HAP-1 (cell line): ENCODE measurements around the gene SLC25A26.

Source experiments
- DNase-seq, 2 experiments: peaks; one replicate each; pipeline ENCODE4 v3.0.0-alpha.2; 2016 to 2020; ENCODE audit warnings: low spot score in 2 of 2
- H3K27me3 ChIP-seq: fragments of 250-450 bp; sonication (Bioruptor Pico); 2 replicates; pipeline ENCODE4 v1.5.1; 2020; ENCODE audit warnings: low read depth, mild to moderate bottlenecking, moderate library complexity
- H3K36me3 ChIP-seq: fragments of 250-450 bp; sonication (Bioruptor Pico); replicated peaks from 2 replicates; pipeline ENCODE4 v1.5.1; 2020; ENCODE audit warnings: mild to moderate bottlenecking
- H3K4me1 ChIP-seq: fragments of 250-450 bp; sonication (Bioruptor Pico); 2 replicates; pipeline ENCODE4 v1.5.1; 2020; ENCODE audit warnings: mild to moderate bottlenecking
- H3K4me3 ChIP-seq: fragments of 250-450 bp; sonication (Bioruptor Pico); 2 replicates; pipeline ENCODE4 v1.5.1; 2020; ENCODE audit warnings: mild to moderate bottlenecking, moderate library complexity
- H3K9me3 ChIP-seq: fragments of 250-450 bp; sonication (Bioruptor Pico); 2 replicates; pipeline ENCODE4 v1.5.1; 2020; ENCODE audit warnings: mild to moderate bottlenecking, moderate library complexity
- in situ Hi-C: fragments of 300-500 bp; cut with MboI; formaldehyde crosslinking; loops from 3 replicates; pipeline ENCODE4 v1.14.3; 2020; ENCODE audit warnings: low sequenced_read_pairs, inconsistent platforms, mixed read lengths

Gene SLC25A26

GRCh38 chr3:66335671-66336070 lies 114.9 kb downstream of the SLC25A26 start:
- in situ Hi-C loops = no loop called here
- H3K4me1 ChIP-seq = peaks cover 8% of the 10 kb centered on the region
- H3K4me3 ChIP-seq = no peak overlapping the region
- H3K27me3 ChIP-seq = no peaks in the 10 kb centered on the region
- H3K36me3 ChIP-seq = no peaks in the 10 kb centered on the region
- no peaks in the 10 kb centered on the region for H3K9me3 ChIP-seq
- peak in 1 of 2 experiments; percentile 5 for DNase-seq

DNA sequence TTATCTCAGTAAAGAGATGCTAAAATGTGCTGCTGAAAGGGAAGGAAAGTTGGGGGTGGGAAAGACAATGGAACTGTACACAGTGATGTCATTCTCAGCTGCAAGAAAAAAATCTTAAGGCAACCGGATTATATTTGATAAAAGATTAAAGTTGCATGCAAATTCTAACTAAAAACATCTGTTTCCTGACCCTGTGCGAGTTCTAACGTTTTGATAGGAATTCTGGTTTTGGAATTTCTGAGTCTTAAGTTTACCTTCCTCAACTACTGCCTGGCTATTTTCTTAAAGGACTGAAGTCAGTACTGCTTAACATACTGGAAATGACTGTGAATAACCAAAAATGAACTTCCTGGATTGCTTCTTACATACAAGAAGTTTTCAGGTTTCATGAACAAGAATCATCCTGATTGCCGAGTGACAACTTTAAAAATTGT lies 115.5 kb downstream of the SLC25A26 start:
- DNase-seq = peak in 1 of 2 experiments; percentile 49
- in situ Hi-C loops = no loop called here
- H3K4me3 ChIP-seq = no peak overlapping the region
- H3K36me3 ChIP-seq = no peaks in the 10 kb centered on the region
- H3K9me3 ChIP-seq = no peaks in the 10 kb centered on the region
- peaks cover 8% of the 10 kb centered on the region for H3K4me1 ChIP-seq
- no peaks in the 10 kb centered on the region for H3K27me3 ChIP-seq

DNA sequence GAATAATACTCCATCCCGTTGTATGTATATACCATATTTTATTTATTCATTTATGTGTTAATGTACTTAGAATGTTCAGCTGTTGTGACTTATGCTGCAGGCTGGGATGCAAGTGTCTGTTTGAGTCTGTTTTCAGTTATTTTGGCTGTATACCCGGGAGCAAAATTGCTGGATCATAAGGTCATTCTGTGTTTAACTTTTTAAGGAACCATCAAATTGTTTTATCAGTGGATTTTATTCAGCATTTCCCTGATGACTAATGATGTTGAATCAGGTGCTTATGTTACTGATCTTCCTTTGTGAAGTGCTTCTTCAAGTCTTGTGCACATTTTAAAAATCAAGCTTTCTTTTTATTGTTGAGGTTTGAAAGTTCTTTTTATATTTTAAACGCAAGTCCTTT lies 118.1 kb downstream of the SLC25A26 start:
- no peak overlapping the region for H3K4me3 ChIP-seq
- H3K27me3 ChIP-seq = no peaks in the 10 kb centered on the region
- peaks cover 8% of the 10 kb centered on the region for H3K4me1 ChIP-seq
- H3K36me3 ChIP-seq = no peaks in the 10 kb centered on the region
- in situ Hi-C loops = no loop called here
- no peaks in the 10 kb centered on the region for H3K9me3 ChIP-seq
- DNase-seq = no peak

DNA sequence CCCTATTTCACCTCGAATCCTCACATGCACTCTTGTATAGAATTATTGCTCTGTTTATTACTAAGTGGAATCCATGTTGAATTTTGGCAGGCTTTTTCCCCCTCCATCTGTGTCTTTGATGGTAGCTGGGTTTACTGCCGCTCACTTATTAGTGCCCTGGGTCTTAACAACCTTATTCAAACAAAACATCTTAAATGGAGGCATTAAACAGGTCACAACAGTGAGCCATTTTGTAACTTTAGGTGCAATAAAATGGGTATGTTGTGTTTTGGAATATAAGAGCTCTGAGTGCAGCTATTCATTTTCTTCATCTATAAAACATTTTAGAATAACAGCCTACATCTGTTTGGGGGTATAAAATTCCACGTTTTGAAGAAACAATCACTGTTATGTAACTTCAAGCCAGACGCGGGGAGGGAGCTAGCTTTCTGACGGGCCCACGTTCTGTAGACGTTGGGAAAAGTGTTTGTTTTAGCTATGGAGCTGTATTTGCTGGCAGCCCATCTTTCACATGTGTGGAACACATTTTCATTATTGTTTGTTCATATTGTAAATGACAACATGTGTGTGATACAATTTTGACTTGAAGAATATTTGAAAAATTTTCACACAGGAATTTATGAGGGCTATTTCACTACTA lies 122.0 kb downstream of the SLC25A26 start:
- Histone ChIP-seq H3K9me3 (no peaks in the 10 kb centered on the region), H3K36me3 (no peaks in the 10 kb centered on the region), H3K27me3 (no peaks in the 10 kb centered on the region), H3K4me1 (no peaks in the 10 kb centered on the region; the same call in 1 of the 2 replicates), H3K4me3 (no peak overlapping the region)
- in situ Hi-C loops = no loop called here
- DNase-seq = no peak

GRCh38 chr3:66344391-66344811 lies 123.6 kb downstream of the SLC25A26 start:
- H3K27me3 ChIP-seq = no peaks in the 10 kb centered on the region
- H3K9me3 ChIP-seq = no peaks in the 10 kb centered on the region
- H3K4me3 ChIP-seq = no peak overlapping the region
- H3K36me3 ChIP-seq = no peaks in the 10 kb centered on the region
- in situ Hi-C loops = no loop called here
- no peak for DNase-seq
- H3K4me1 ChIP-seq = no peaks in the 10 kb centered on the region; the same call in 1 of the 2 replicates

DNA sequence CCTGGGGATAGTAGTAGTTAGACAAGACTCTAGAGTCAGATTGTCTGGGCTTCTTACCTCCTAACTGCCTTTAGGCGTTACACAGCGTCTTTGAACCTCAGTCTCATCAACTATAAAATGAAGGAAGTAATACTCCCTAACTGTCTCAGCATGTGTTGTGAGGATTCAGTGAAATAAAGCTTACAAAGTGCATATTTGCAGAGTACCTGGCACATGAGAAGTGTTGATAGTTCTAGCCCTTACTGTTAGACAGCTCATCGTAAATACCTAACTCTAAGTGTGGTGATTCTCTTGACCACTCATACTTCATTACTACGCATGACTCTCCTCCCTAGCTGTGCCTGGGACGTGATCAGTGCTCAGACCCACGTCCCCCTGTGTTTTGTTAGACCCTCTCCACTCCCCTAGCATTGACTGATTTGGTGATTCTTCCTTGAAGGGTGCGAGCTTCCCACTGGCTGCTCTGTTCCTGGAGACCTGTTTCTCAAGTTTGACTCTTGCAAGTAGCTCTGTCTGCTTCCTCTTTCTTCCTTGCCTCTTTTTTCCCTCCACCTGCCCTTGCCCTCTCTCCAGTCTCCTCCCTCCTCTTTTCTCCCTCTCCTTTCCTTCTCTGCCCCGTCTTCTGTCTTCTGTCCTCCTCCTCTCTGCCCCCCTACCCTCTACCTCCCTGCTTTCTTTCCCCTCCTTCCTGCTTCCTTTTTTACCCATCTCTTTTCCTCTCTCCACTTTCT lies 124.2 kb downstream of the SLC25A26 start:
- in situ Hi-C loops = no loop called here

DNA sequence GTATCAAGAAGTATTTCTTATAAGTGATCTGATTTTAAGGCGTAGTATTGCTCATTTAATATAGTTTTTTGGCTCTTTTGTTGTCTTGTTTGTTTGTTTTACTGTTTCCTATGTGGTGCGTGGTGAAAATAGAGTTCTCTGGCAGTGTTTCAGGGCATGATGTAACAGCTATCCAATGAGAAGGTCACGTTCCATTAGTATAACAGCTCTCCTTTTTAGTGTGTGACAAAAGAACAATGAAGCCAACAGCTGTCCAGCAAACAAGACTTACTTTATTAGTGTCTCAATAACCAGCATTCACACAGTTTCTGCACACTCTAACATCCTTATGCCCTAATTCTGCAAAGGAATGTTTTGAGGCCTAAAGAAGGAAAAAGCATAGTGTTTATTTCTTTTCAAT lies 127.9 kb downstream of the SLC25A26 start:
- no peak overlapping the region for H3K4me3 ChIP-seq
- no peaks in the 10 kb centered on the region; the same call in 1 of the 2 replicates for H3K4me1 ChIP-seq
- no peaks in the 10 kb centered on the region for H3K36me3 ChIP-seq
- no peaks in the 10 kb centered on the region for H3K9me3 ChIP-seq
- peak in 1 of 2 experiments; percentile 12 for DNase-seq
- H3K27me3 ChIP-seq = no peaks in the 10 kb centered on the region
- in situ Hi-C loops = no loop called here

More for the DNA sequence above, 124.2 kb downstream of the SLC25A26 start:
- Histone ChIP-seq H3K9me3 (no peaks in the 10 kb centered on the region), H3K36me3 (no peaks in the 10 kb centered on the region), H3K4me3 (no peak overlapping the region), H3K27me3 (no peaks in the 10 kb centered on the region), H3K4me1 (no peaks in the 10 kb centered on the region; the same call in 1 of the 2 replicates)
- DNase-seq = no peak

- no peaks in the 10 kb centered on the region for H3K9me3 ChIP-seq
- H3K4me3 ChIP-seq = no peak overlapping the region
- in situ Hi-C loops = no loop called here
- no peaks in the 10 kb centered on the region; the same call in 1 of the 2 replicates for H3K4me1 ChIP-seq
- no peak for DNase-seq
- H3K36me3 ChIP-seq = no peaks in the 10 kb centered on the region
- no peaks in the 10 kb centered on the region for H3K27me3 ChIP-seq
Observed at GRCh38 chr3:66350601-66351000, 129.8 kb downstream of the SLC25A26 start.

DNA sequence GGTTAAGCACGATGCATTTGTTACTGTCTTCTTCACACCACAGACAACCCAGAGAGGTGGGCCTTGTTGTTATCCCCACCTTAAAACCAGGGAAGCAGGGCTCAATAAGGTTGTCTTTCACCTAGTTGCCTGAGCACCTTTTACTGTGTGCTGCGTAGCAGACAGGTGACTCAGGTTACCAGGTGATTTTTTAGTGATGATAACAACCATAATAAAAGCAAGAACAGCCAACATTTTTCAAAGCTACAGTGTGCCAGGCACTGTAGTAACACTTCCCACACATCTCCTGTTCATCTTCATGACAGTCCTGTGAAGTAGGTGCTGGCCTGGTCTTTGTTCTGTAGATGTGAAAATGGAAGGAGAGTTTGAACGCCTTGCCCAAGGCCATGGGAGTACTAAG lies 132.2 kb downstream of the SLC25A26 start:
- Histone ChIP-seq H3K4me1 (no peaks in the 10 kb centered on the region; the same call in 1 of the 2 replicates), H3K4me3 (no peak overlapping the region), H3K9me3 (no peaks in the 10 kb centered on the region), H3K36me3 (no peaks in the 10 kb centered on the region), H3K27me3 (no peaks in the 10 kb centered on the region)
- in situ Hi-C loops = no loop called here
- no peak for DNase-seq

DNA sequence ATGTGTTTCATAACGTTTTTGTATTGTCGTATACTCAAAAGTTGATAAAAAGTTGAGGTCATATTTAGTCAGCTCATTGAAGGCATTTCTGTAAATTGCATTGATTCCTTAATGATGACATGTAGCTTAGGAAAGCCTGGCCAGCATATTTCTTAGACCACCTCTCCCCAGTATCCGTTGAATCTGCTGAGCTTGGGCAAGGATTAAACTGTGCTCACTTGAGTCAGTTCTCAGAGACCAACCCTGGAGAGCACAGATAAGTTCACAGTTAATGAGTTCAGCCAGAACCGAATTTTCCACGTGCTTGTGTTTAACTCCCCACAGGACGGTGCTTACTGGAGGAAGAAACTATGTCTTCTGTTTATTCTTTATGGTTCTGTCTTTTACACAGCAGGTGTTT lies 132.7 kb downstream of the SLC25A26 start:
- H3K9me3 ChIP-seq = no peaks in the 10 kb centered on the region
- H3K4me3 ChIP-seq = no peak overlapping the region
- no peaks in the 10 kb centered on the region for H3K36me3 ChIP-seq
- no peaks in the 10 kb centered on the region; the same call in 1 of the 2 replicates for H3K4me1 ChIP-seq
- in situ Hi-C loops = no loop called here
- no peak for DNase-seq
- no peaks in the 10 kb centered on the region for H3K27me3 ChIP-seq

DNA sequence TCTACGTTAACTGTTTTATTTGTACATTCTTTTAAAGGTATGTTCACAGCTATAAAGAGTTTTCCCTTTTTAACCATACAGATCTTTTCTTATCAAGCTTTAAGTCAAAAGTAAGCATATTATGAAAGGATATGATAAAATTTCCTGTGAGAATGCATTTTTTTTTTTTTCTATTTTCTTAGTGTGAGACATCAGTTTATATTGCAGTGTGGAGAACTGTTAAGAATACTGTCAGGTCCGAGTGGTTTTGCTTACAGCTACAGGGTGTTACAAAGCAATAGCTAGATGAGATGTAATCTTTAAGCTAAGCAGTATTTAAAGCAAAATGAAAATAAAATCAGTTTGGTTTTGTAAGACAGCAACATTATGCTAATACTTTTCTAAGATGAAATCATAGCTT lies 133.2 kb downstream of the SLC25A26 start:
- no peaks in the 10 kb centered on the region for H3K36me3 ChIP-seq
- H3K4me3 ChIP-seq = no peak overlapping the region
- in situ Hi-C loops = no loop called here
- no peak for DNase-seq
- no peaks in the 10 kb centered on the region; the same call in 1 of the 2 replicates for H3K4me1 ChIP-seq
- no peaks in the 10 kb centered on the region for H3K9me3 ChIP-seq
- H3K27me3 ChIP-seq = no peaks in the 10 kb centered on the region

DNA sequence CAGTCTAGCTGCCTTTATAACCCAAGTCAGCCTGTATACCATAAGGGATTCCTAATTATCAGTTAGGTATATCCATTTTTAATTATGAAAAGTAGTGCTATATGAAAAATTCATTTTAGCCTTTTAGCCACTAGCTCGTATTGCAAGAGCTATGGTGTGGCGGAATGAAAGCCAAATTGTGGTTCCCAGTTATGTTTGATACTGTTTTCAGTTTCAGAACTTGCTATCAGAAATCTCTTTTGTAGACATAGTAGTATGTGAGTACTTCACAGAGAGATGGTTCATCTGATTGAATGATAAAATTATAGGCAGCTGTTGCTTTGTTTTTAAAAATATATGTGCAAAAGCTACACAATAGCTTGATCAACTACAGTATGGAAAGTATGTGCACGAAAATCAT lies 134.6 kb downstream of the SLC25A26 start:
- in situ Hi-C loops = no loop called here
- no peaks in the 10 kb centered on the region for H3K9me3 ChIP-seq
- no peaks in the 10 kb centered on the region for H3K36me3 ChIP-seq
- no peak for DNase-seq
- H3K27me3 ChIP-seq = no peaks in the 10 kb centered on the region
- no peak overlapping the region for H3K4me3 ChIP-seq
- H3K4me1 ChIP-seq = no peaks in the 10 kb centered on the region

DNA sequence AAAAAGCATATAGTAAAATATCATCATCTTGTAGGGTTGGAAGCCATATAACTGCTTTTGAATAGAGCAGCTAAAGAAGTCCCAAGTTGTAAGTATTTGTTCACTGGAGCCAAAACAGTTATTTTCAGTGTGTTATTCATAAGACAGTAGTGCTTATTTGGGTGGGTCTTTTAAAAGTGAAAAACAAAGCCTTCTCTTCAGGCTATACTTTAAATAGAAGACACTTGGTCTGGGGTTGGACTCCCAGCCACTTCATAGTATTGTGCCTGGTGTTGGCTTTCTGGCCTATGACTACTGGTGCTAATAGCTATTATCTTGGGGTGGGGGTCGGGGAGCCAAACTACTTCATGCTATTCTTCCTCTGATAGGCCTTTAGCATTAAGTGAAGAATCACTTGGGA lies 135.2 kb downstream of the SLC25A26 start:
- Histone ChIP-seq H3K9me3 (no peaks in the 10 kb centered on the region), H3K27me3 (no peaks in the 10 kb centered on the region), H3K4me1 (no peaks in the 10 kb centered on the region), H3K4me3 (no peak overlapping the region), H3K36me3 (no peaks in the 10 kb centered on the region)
- no peak for DNase-seq
- in situ Hi-C loops = no loop called here

DNA sequence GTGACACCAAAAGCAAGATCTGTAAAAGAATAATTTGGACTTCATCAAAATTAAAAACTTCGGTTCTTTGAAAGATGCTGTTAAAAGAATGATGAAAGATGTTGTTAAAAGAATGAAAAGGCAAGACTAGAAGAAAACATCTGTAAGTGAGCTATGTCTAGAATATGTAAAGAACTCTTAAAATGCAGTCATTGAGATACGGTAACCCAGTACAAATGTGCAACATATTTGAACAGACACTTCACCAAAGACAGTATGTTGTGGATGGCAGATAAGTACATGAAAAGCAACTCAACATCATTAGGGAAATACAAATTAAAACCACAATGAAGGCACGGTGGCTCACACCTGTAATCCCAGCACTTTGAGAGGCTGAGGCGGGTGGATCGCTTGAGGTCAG lies 140.6 kb downstream of the SLC25A26 start:
- Histone ChIP-seq H3K27me3 (no peaks in the 10 kb centered on the region), H3K4me1 (no peaks in the 10 kb centered on the region), H3K4me3 (no peak overlapping the region), H3K9me3 (no peaks in the 10 kb centered on the region), H3K36me3 (no peaks in the 10 kb centered on the region)
- in situ Hi-C loops = no loop called here
- DNase-seq = no peak
